ENCODE measurements around the gene TMEM259.

Gene TMEM259

GRCh38 chr19:1001538-1002166, 19.3 kb downstream of the TMEM259 start:
- no peak overlapping the region for H3K4me3 ChIP-seq (ENCODE audit: low read depth, low read length)
- in situ Hi-C loops (cut with HindIII; ENCODE audit: low sequenced_read_pairs): no loop called here
- DNase-seq (ENCODE audit: low read depth): no peak
- peak; percentile 82 for TF ChIP-seq CTCF (IDR thresholded peaks at IDR 0.05; ENCODE audit: low read depth, low read length, missing control alignments)

GRCh38 chr19:1000591-1001537, 20.1 kb downstream of the TMEM259 start:
- DNase-seq (ENCODE audit: low read depth): no peak
- in situ Hi-C loops (cut with HindIII; ENCODE audit: low sequenced_read_pairs): no loop called here
- TF ChIP-seq CTCF (IDR thresholded peaks at IDR 0.05; ENCODE audit: low read depth, low read length, missing control alignments): no peak
- H3K4me3 ChIP-seq (ENCODE audit: low read depth, low read length): no peak overlapping the region

- TF ChIP-seq CTCF (IDR thresholded peaks at IDR 0.05; ENCODE audit: low read depth, low read length, missing control alignments): peak; percentile 46
- in situ Hi-C loops (cut with HindIII; ENCODE audit: low sequenced_read_pairs): no loop called here
These were observed 20.8 kb downstream of the TMEM259 start, which contains the start of gene GRIN3B for GRCh38 chr19:1000095-1000494. TSS of gene GRIN3B (plus strand) at chr19:1000419. CDS start at chr19:1000438, 19 bp downstream.

GRCh38 chr19:999379-999719, 21.6 kb downstream of the TMEM259 start:
- in situ Hi-C loops (cut with HindIII; ENCODE audit: low sequenced_read_pairs): no loop called here
- DNase-seq (ENCODE audit: low read depth): no peak
- no peak overlapping the region for H3K4me3 ChIP-seq (ENCODE audit: low read depth, low read length)
- TF ChIP-seq CTCF (IDR thresholded peaks at IDR 0.05; ENCODE audit: low read depth, low read length, missing control alignments): no peak

More at GRCh38 chr19:1000095-1000494, 20.8 kb downstream of the TMEM259 start, which contains the start of gene GRIN3B:
- DNase-seq (ENCODE audit: low read depth): no peak
- no peak within 1 kb of the TSS for H3K4me3 ChIP-seq (ENCODE audit: low read depth, low read length)

GRCh38 chr19:998064-998463, 22.9 kb downstream of the TMEM259 start:
- H3K4me3 ChIP-seq (ENCODE audit: low read depth, low read length): no peak overlapping the region
- no peak for DNase-seq (ENCODE audit: low read depth)
- in situ Hi-C loops (cut with HindIII; ENCODE audit: low sequenced_read_pairs): no loop called here
- no peak for TF ChIP-seq CTCF (IDR thresholded peaks at IDR 0.05; ENCODE audit: low read depth, low read length, missing control alignments)

GRCh38 chr19:996051-996838, 24.7 kb downstream of the TMEM259 start:
- no peak for TF ChIP-seq CTCF (IDR thresholded peaks at IDR 0.05; ENCODE audit: low read depth, low read length, missing control alignments)
- DNase-seq (ENCODE audit: low read depth): no peak
- no peak overlapping the region for H3K4me3 ChIP-seq (ENCODE audit: low read depth, low read length)
- in situ Hi-C loops (cut with HindIII; ENCODE audit: low sequenced_read_pairs): no loop called here
